Measurements from ENCODE around the gene BPIFB2. TPM values are rescaled to one million over a fixed set of nuclear protein-coding genes. Genes with fewer than 3 reads are reported as not detected.
"Not testable (repeated sequence)": the region's sequence is repeated elsewhere in the genome, so short reads cannot be mapped to it uniquely, and the experiment has no call there.

Gene BPIFB2
- not detected for total RNA-seq

DNA sequence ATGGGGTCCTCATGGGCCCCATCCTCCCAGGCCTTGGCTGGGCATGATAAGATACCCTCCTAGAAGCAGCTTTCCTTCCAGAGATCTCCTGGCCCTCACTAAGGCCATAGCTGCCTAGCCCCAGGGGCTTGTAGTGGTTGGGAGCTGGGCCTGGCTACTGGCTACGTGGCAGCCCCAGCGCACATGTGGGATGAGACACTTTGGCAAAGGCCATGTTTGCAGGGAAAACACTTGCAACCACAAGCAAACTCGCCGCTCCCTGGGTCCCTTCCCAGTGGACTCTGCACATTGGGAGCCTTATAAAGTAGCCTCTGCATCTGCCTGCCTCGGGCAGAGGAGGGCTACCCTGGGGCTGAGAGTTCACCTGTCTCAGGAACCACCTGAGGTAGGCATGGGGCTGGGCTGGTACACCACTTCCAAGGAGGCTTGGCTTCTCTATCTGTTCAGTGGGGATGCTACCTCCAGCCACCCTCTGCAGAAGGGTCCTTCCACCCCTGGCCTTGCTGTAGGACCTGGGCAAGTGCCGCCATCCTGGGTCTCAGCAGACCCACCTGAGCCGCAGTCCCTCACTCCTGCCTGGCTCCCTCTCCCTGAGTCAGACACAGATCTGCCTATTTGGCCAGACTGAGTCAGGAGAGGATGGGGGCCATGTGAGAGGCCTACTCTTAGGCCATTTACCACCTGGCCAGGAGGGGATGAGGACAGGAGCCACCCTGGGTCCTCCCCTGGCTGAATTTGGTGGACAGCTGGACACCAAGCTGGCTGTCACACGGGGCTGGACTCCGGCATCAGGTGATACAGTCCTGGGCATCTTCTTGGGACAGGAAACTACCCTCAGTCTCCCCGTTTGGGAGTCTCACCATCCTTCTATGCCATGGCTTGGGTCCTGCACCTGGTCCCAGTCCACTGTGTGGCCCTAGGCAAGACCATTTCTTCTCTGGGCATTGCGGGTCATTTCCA lies at the start of gene BPIFB2:
BPIFB2 (plus strand) TSS at position 329 of the 960 bp plus-strand sequence. CDS start 871 bp downstream, outside the sequence.
- H3K9me3 ChIP-seq (ENCODE audit: low read depth, low read length), result no peaks in the 10 kb centered on the region
- H3K4me3 ChIP-seq (ENCODE audit: low read length), result no peak within 1 kb of the TSS
- H3K4me1 ChIP-seq (ENCODE audit: insufficient read depth, low read length), result no peaks in the 10 kb centered on the region
- no peaks in the 10 kb centered on the region for H3K27me3 ChIP-seq (ENCODE audit: insufficient read depth, low read length)

GRCh38 chr20:32958574-32958973 lies 48.9 kb upstream of the BPIFB2 start:
- H3K4me3 ChIP-seq (ENCODE audit: low read length), result no peak overlapping the region
- peaks cover 20% of the 10 kb centered on the region for H3K9me3 ChIP-seq (ENCODE audit: low read depth, low read length)
- no peaks in the 10 kb centered on the region for H3K4me1 ChIP-seq (ENCODE audit: insufficient read depth, low read length)
- no peaks in the 10 kb centered on the region for H3K27me3 ChIP-seq (ENCODE audit: insufficient read depth, low read length)

DNA sequence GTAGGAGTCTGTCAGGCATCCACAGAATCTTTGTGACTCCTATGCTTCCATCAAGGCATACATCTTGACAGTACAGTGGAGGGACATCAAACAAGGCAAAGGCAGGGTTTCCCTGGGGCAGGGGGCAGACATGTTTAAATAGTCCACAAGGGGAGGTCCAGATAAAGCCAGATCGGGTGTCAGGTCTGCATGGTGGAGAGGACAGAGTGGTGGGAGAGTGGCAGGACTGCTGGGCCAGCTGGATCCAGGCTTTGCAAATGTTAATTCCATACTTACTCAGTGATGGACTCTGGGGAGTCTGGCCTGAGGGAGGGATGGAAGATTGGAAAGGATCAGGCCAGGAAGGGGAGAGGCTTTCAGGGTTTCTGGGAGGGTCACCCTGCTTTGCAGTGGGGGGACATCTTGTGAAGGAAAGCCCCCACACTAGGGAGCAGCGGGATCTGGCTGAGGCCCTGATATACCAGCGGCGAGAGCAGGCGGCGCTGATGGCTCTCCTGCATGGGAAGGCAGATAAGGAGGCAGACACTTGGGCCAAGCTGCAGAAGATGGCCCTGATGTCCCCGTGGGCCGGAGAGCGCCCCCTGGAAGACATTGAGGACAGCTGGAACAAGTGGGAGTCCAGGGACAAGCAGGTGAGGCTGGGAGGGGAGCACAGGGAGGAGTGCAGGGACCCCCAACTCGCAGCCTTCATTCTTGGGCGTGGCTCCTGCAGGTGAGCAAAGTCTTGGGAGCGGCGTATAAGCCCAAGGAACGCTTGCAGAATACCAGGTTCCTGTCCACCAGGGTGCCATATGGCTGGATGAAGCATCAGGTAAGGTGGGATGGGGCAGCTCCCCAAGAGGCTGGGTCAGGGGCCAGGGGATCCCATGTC lies 47.9 kb upstream of the BPIFB2 start:
- no peak overlapping the region for H3K4me3 ChIP-seq (ENCODE audit: low read length)
- H3K27me3 ChIP-seq (ENCODE audit: insufficient read depth, low read length), result no peaks in the 10 kb centered on the region
- peaks cover 15% of the 10 kb centered on the region for H3K9me3 ChIP-seq (ENCODE audit: low read depth, low read length)
- no peaks in the 10 kb centered on the region for H3K4me1 ChIP-seq (ENCODE audit: insufficient read depth, low read length)

DNA sequence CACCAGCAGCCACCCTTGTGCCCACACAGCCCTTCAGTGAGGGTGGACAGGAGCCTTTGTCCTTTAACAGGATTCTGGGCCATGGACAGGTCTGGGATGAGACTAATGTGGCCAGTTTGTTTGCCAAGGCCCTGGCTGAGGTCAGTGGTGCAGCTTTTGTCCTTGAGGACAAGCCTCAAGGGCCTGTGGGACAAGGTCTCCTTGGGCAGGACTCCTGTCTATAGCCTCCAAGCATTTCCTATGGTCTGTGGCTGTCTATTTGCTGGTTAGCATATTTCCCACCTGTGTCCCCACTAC lies 47.3 kb upstream of the BPIFB2 start:
- peaks cover 15% of the 10 kb centered on the region for H3K9me3 ChIP-seq (ENCODE audit: low read depth, low read length)
- peaks cover 2% of the 10 kb centered on the region for H3K4me1 ChIP-seq (ENCODE audit: insufficient read depth, low read length)
- no peaks in the 10 kb centered on the region for H3K27me3 ChIP-seq (ENCODE audit: insufficient read depth, low read length)
- H3K4me3 ChIP-seq (ENCODE audit: low read length), result no peak overlapping the region

DNA sequence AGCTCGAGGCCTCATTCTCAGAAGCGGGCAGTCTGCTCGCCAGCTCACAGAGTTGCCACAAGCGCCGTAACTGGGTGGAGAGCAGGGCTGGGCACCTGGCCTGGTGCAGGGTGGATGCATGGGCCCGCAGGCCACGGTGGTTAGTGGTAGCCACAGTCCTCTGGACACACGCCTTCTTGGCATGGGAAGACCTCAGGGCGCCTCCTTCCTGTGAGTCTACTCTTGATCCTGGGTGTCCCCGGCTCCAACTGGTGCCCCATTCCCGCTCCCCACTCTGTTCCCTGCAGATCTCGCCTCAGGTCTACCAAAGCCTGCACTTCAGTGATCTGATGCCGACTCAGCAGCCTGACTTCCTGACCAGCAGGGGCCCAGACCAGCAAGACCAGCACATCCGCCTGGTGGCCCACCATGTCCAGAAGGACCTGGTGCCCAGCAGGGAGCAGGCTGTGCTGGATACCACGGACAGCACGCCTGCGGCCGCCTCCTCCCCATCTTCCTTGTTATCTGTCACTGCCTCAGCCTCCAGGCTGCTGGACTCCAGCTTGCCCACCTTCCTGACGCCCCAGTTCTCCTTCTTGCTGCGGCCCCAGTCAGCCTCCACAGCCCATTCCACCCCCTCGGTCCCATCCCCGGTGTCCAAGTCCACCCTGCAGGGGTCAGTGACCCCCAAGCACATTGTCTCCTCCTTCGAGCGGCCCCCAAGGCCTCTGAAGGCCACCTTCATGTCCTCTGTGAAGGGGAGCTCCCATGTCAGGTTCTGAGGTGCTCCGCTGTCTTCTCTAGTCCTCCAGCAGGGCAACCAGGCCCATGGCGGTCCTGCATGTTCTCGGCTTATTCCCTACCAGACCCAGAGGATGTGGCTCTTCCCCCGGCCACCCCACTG lies 46.4 kb upstream of the BPIFB2 start:
- peaks cover 11% of the 10 kb centered on the region for H3K4me1 ChIP-seq (ENCODE audit: insufficient read depth, low read length)
- no peak overlapping the region for H3K4me3 ChIP-seq (ENCODE audit: low read length)
- no peaks in the 10 kb centered on the region for H3K27me3 ChIP-seq (ENCODE audit: insufficient read depth, low read length)
- H3K9me3 ChIP-seq (ENCODE audit: low read depth, low read length), result peaks cover 15% of the 10 kb centered on the region

DNA sequence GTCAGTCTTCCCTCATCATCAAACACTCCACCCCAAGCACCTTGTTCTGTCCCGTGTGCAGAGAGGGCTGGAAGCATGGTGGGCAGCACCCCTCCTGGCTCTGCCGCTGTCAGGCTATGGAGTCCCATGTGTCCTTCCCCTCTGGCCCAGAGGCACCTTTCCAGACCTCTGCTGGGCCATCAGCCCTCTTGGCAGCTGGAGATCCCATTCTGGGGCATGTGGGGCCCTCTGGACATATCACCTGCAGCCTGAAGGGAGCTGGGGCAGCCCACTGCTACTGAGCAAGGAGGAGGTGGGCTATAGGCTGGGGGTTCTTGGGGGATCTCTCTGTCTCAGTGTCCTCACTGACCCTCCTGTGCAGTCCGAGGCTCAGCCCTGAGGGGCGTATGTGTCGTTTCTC lies 45.5 kb upstream of the BPIFB2 start:
- H3K4me1 ChIP-seq (ENCODE audit: insufficient read depth, low read length), result peaks cover 20% of the 10 kb centered on the region
- peaks cover 5% of the 10 kb centered on the region for H3K9me3 ChIP-seq (ENCODE audit: low read depth, low read length)
- no peaks in the 10 kb centered on the region for H3K27me3 ChIP-seq (ENCODE audit: insufficient read depth, low read length)
- no peak overlapping the region for H3K4me3 ChIP-seq (ENCODE audit: low read length)

GRCh38 chr20:32962646-32963045 lies 44.9 kb upstream of the BPIFB2 start:
- H3K9me3 ChIP-seq (ENCODE audit: low read depth, low read length); H3K4me3 ChIP-seq (ENCODE audit: low read length); H3K27me3 ChIP-seq (ENCODE audit: insufficient read depth, low read length): not testable (repeated sequence)
- H3K4me1 ChIP-seq (ENCODE audit: insufficient read depth, low read length), result peaks cover 26% of the 10 kb centered on the region

DNA sequence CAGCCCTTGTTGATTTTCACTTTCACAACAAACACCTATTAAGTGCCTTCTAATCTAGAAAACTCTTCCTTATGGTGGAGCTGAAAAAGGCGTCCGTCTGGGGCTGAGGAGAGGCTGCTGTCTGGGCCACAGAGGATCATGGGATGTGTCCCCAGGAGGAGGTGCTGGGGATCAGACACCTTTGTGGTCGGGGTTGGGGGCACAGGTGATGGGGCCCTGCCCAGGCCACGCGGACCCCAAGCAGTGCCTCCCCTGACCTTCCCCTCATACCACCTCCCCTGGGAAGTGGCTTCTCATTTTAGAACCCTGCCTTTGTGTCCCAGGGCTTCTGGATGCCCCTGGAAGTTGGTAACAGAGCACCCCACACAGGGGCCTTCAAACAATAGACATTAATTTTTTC lies 44.3 kb upstream of the BPIFB2 start:
- H3K4me1 ChIP-seq (ENCODE audit: insufficient read depth, low read length), result peaks cover 32% of the 10 kb centered on the region

DNA sequence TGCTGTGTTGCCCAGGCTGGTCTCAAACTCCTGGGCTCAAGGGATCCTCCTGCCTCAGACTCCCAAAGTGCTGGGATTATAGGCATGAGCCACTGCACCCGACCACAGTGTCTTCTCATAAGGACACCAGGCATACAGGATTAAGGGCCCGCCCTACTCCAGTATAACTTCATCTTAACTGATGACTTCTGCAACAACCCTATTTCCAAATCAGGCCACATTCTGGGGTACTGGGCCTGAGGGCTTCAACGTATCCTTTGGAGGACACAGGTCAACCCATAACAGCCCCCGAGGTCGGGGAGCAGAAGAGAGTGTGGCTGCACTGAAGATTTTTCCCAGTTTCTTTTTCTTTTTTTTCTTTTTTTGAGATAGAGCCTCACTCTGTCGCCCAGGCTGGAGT lies 42.9 kb upstream of the BPIFB2 start:
- H3K9me3 ChIP-seq (ENCODE audit: low read depth, low read length), result no peaks in the 10 kb centered on the region
- H3K27me3 ChIP-seq (ENCODE audit: insufficient read depth, low read length), result no peaks in the 10 kb centered on the region
- no peak overlapping the region for H3K4me3 ChIP-seq (ENCODE audit: low read length)
- peaks cover 46% of the 10 kb centered on the region for H3K4me1 ChIP-seq (ENCODE audit: insufficient read depth, low read length)

More for the DNA sequence above, 44.3 kb upstream of the BPIFB2 start:
- no peaks in the 10 kb centered on the region for H3K9me3 ChIP-seq (ENCODE audit: low read depth, low read length)
- no peak overlapping the region for H3K4me3 ChIP-seq (ENCODE audit: low read length)
- H3K27me3 ChIP-seq (ENCODE audit: insufficient read depth, low read length), result no peaks in the 10 kb centered on the region

GRCh38 chr20:32965115-32965514 lies 42.4 kb upstream of the BPIFB2 start:
- Histone ChIP-seq H3K4me3 (ENCODE audit: low read length) (no peak overlapping the region), H3K27me3 (ENCODE audit: insufficient read depth, low read length) (no peaks in the 10 kb centered on the region), H3K4me1 (ENCODE audit: insufficient read depth, low read length) (peaks cover 51% of the 10 kb centered on the region), H3K9me3 (ENCODE audit: low read depth, low read length) (no peaks in the 10 kb centered on the region)

GRCh38 chr20:32965581-32966373 lies 41.7 kb upstream of the BPIFB2 start:
- no peaks in the 10 kb centered on the region for H3K27me3 ChIP-seq (ENCODE audit: insufficient read depth, low read length)
- peaks cover 58% of the 10 kb centered on the region for H3K4me1 ChIP-seq (ENCODE audit: insufficient read depth, low read length)
- H3K4me3 ChIP-seq (ENCODE audit: low read length), result no peak overlapping the region
- no peaks in the 10 kb centered on the region for H3K9me3 ChIP-seq (ENCODE audit: low read depth, low read length)

DNA sequence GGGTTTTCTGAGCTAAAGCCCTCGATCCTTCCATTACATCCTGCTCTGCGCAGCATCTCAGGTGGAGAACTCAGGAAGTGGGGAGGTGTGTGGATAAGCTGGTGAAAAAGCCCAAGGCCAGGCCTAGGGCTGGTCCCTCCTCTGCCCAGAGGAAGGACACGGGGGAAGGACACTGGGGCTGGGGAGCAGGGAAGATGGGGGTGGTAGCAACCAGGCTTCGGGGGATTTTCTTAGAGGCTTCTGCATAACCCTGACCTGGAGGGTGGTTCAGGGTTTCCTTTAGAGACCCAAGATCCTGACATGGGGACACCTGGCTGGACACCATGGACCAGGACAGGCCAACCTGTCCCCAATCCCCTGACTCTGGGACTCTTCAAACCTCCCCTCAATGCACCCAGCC lies 41.1 kb upstream of the BPIFB2 start:
- Histone ChIP-seq H3K4me1 (ENCODE audit: insufficient read depth, low read length) (peaks cover 64% of the 10 kb centered on the region), H3K4me3 (ENCODE audit: low read length) (no peak overlapping the region), H3K9me3 (ENCODE audit: low read depth, low read length) (no peaks in the 10 kb centered on the region), H3K27me3 (ENCODE audit: insufficient read depth, low read length) (no peaks in the 10 kb centered on the region)

DNA sequence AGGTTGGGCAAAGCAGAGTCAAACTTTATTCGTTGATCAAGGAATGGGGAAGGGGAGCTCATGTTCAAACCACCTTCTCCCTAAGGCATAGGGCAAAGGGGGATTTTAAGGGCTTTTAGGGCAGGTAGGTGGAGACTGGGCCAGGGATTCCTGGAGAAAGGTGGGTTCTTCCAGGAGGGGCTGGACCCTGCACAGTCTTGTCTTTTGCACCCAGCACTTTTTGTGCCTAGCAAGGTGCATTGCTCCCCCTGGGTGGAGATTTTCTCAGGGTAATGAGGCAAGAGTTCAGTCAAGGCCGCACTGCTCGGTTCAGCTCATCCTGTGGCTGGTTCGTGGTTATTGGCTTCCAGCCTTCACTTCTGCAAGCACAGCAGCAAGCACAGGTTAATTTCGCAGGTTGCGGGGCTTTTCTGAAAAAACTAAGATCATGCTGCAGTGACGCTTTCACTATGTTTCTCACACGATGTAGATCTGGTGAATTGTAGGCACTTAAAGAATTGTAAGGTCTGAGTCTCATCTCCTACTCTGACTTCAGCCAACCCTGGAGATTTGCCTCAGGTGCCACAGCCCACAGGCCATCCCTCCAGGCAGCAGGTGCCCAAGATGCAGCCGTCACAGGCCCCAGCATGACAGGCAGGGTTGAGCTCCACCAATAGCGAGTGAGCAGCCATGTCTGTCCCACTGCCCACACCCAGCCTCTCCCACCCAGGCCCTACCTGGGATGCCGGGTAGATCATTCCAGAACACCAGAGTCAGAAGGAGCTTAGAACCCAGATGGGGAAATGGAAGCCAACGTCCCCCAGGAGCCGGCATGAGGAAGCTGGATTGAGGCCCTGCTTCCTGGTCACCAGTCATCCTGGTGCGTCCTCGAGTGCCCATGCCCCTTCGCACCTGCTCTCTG lies 40.4 kb upstream of the BPIFB2 start:
- H3K4me3 ChIP-seq (ENCODE audit: low read length), result no peak overlapping the region
- H3K27me3 ChIP-seq (ENCODE audit: insufficient read depth, low read length), result no peaks in the 10 kb centered on the region
- no peaks in the 10 kb centered on the region for H3K9me3 ChIP-seq (ENCODE audit: low read depth, low read length)
- H3K4me1 ChIP-seq (ENCODE audit: insufficient read depth, low read length), result peaks cover 71% of the 10 kb centered on the region
